GM21619 (cell line): ENCODE data around the gene CDCA4.
A peak's percentile ranks its signal among the peaks of the same experiment; 100 is the strongest.
"Not testable (repeated sequence)": the region's sequence is repeated elsewhere in the genome, so short reads cannot be mapped to it uniquely, and the experiment has no call there.

Experiments
- ATAC-seq: cut with Tn5 transposase; IDR thresholded peaks from one replicate; pipeline ENCODE4 v1.9.1; 2021; ENCODE audit not compliant: unreplicated experiment

The CDCA4 gene

DNA sequence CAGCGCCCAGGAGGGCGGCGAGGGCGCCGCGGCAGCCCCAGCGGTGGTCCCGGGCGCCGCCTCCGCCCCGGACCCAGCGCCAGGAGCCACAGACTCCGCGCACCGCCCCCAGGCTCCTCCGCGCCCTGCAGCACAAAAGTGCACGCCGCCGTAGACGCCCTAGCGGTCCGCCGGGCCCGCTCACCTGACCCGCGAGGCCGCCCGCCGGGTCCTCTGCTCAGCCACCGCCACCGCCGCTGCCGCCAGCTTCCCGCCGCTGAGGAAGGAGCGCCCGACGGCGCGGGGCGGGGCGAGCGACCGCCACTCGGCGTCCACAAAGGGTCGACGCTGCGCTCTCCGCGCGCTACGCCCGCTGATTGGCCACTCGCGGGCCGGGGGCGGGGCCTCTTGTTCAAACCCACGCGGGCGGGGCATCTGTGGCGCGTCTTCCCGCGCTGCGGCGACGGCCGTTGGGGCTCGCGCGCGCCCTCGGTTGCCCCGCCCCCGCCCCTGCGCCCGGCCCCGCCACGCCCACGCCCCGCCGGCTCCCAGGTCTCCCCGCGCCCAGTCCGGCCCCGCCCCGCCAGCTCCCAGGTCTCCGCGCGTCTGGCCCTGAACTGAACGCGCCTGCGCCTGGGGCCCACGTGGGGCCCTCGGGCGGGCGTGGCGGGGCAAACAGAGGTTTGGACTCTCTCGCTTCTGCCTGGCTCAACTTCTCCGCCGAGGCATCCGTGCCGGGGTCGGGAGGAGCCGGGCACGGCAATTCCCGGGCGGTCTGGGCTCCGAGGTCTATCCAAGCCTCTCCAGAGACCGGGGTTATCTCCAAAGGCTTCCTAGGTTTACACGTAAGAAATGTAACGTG is at the start of gene CDCA4:
TSS of gene CDCA4 (minus strand) at position 269 of the 841 bp plus-strand sequence. CDS start 9,154 bp downstream, outside the sequence.
- peak; percentile 74 for ATAC-seq

GRCh38 chr14:105069871-105070759 is 49.2 kb upstream of the CDCA4 start:
- peak; percentile 31 for ATAC-seq

- ATAC-seq: no peak
Measured at GRCh38 chr14:105069522-105069870, 48.6 kb upstream of the CDCA4 start.

GRCh38 chr14:105068818-105069217 is 47.9 kb upstream of the CDCA4 start:
- ATAC-seq: no peak

DNA sequence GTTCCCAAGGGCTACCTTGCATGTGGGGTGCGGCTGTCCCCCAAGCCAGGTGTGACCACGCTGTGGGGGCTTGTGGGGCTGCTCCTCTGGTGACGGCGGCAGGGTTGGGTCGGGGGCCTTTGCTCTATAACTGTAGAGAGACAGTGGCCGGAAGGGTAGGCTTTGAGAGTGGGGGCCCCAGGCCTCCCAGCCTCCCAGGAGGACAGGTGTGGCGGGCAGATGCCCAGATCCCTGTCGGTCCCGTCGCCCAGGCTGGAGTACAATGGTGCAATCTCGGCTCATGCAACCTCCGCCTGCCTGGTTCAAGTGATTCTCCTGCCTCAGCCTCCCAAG is 47.1 kb upstream of the CDCA4 start:
- no peak for ATAC-seq

DNA sequence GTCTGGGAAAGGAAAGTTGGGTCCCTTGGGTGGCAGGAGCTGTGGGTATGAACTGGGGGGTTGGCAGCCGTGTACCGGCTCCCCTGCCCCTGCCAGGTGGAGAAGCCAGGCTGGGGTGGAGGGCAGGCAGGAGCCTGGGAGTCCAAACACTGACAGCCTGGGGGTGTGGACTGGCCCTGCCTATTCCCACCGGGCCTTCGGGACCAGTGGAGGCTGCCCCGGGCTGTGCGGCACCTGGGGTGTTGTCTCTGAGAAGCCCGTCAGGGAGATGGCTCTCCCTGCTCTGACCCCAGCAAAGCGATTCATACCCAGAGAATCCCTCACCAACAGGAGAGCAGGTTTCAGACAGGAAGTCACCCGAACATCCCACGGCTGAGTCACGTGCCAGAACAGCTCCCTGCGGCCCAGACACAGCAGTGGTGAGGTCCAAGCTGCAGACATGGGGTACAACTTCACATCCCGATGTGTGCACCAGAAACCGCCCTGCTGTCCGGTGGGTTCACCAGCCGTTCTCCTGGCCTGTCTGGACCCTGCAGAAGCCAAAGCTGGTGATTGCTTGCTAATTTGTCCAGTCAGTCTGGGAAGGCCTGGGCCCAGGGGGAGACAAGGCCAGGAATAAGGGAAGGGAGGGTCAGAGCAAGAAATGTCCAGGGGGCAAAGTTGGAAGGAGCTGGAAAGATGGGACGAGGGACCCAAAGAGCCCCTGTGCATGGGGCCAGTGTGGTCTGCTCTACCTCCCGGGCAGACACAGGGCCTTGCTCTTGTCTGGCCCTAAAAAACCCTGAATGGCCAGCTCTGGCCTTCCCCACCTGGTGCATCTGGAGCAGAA is 46.5 kb upstream of the CDCA4 start:
- no peak for ATAC-seq

DNA sequence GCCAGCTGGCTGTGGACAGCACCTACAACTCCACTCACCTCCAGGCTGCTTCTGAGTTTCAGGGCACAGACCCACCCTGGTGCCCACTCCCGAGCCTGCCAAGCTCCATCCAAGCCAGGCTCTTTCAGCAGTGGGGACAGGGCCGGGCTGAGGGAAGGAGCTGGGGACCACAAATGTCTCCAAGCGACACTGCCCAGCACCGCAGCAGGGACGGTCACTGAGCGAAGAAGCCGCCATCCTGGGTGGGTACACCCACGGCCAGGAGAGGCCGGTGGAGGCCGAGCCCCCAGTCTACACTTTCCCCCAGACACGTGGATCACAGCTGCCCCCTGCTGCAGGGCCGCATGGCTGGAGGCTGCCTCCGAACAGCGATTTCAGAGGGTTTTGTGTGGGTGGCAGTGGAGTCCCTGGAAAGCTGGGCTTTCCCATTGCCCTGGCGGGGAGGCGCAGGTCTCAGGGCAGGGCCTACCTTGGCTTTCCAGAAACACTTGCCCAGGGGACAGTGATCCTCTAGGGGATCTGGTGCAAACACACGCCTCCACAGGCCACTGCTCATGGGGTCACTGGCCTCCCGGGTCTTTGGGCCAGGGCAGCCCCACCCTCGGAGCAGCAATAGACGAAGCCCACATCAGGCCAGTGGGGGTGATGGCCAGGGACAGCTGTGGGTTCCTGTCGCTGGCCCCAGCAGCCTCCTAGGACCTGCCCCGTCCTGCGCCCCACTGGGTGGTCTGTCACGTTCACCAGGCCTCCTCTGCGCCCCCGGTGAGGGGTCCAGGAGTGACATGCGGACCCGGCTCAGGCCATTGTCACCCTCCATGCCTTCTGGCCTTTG is 45.6 kb upstream of the CDCA4 start:
- no peak for ATAC-seq

GRCh38 chr14:105065280-105066228 is 44.7 kb upstream of the CDCA4 start, which contains the start of gene GPR132:
GPR132 (minus strand) TSS chr14:105065430; CDS start chr14:105055420, 10,010 bp downstream.
- ATAC-seq: peak; percentile 52

DNA sequence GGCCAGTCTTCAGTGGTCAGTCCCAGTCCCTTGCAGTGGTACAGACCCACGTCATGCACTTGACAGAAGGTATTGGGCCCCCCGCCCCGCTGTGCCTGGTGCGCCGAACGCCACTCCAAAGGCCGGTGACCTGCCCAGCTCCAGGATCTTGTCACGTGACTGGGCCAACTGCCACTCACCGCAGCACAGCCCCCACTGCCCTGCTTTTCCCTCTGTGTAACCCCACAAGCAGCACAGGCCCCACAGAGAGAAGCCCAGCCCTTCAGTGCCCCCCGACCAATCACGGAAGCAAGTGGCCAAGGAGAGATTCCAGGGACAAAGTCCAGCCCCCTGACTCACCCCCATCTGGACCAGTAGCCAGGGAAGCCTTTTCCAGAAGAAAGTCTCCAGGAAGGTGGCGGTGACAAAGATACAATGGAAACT is 43.8 kb upstream of the CDCA4 start:
- ATAC-seq: no peak

DNA sequence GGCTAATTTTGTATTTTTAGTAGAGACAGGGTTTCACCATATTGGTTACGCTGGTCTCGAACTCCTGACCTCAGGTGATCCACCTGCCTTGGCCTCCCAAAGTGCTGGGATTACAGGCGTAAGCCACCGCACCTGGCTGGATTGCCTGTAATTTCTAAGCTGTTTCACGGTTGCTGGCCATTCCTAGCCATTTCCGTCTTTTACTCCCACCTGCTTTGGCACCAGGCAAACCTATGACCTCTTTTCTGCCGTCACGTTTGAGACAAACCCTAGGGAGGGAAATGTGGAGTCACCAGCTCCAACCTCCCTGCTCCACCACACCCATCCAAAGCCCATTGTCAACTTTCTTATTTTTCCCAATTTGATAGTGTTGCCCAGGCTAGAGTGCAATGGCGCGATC is 43.1 kb upstream of the CDCA4 start:
- no peak for ATAC-seq

GRCh38 chr14:105063506-105063905 is 42.6 kb upstream of the CDCA4 start:
- ATAC-seq: not testable (repeated sequence)

- ATAC-seq: no peak
Measured at GRCh38 chr14:105063056-105063455, 42.2 kb upstream of the CDCA4 start.

- no peak for ATAC-seq
Measured at GRCh38 chr14:105062048-105062433, 41.2 kb upstream of the CDCA4 start.

- ATAC-seq: peak; percentile 25
Measured at GRCh38 chr14:105061428-105062047, 40.7 kb upstream of the CDCA4 start.

DNA sequence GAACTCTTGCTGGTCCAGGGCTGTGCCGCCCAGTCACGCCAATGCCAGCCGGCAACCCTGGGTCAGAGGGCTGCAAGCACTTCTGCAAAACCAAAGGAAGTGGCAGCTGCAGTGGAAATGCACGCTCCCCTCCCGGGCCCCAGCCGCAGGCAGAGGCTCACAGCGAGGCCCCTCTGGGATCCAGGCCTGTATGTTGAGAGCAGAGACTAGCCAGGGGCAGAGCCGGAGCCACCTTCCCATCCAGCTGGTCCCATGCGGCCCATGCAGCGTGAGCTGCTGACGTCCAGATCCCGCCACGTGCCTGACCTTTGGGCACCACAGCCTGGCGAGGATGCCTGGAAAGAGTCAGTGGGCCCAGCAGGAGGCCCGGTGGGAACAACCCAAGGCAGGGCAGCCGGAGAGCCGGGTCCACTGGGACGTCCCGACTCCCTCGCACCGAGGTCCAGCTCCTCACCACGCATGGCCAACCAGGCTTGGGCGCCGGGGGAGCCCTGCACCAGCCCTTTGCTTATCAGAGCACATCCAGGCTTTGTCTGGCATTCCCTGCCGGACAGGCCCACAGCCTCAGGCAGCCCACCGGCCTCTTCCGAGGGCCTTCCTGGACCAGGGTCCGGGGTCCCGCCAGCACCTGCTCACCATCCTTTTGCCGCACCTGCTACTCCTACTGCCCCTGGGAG is 40.0 kb upstream of the CDCA4 start:
- no peak for ATAC-seq

GRCh38 chr14:105059925-105060565 is 39.2 kb upstream of the CDCA4 start:
- no peak for ATAC-seq

- no peak for ATAC-seq
Measured at GRCh38 chr14:105059035-105059924, 38.4 kb upstream of the CDCA4 start.
